ENCODE data around the gene PLA2G1B.

DNA sequence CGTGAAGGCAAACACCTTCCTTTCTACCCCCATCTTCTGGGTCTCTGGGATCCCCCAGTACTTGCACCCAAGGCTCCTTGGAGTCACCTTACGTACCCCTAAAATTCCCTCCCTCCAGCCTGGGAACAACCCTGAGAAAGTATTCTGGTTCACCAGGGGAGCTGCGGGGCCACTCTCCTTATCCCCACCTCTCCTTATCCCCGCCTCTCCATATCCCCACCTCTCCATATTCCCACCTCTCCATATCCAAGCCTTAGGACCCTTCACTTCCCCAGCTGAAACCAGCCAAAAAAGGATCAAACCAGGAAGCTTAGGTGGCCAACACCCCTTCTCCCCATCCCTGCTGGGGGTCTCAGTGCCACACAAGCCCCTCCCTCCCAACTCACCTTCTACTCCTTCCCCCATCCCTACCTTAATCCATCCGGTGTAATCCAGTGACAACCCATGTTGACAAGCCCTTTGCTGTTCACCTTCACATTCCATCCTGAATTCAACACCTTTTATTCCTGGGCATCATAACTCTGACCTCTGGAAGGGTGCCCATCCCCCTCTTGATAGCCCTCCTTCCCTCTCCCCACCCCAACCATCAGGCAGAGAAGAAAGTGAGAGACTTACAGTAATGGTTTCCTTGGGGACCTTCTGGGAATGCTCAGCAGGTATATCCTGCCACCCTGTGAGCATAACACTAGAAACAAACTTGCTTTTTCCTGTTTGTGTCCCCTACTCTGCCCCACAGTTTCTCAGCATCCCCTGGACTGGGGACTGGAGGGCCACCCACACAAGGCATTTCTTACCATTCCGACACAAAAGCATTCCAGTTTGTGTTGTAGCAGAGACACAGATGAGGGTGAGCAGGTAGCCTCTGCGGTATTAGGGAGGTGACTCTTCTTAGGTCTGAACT is 43.0 kb upstream of the PLA2G1B start:
- no peak for TF ChIP-seq CTCF (IDR thresholded peaks at IDR 0.05)
- TF ChIP-seq POLR2A (IDR thresholded peaks at IDR 0.05) = no peak
- no peak for TF ChIP-seq POLR2AphosphoS5 (IDR thresholded peaks at IDR 0.05; ENCODE audit: insufficient read depth in 1 of 2, low read depth in 1 of 2)
